ENCODE data around the gene LRP1. TPM values are rescaled to one million over a fixed set of nuclear protein-coding genes. Genes with fewer than 3 reads are reported as not detected.

The LRP1 gene
- polyA plus RNA-seq, 1 donor (not counting 4 experiments of a cell fraction or from before 2014, with no cell fraction given), result 4.9 TPM

- H3K4me3 ChIP-seq (ENCODE audit: control insufficient read depth in 2 of 3, extremely low read depth in 1 of 3, insufficient read depth in 2 of 3, low read depth in 1 of 3, low read length in 3 of 3), result no peak overlapping the region
- dilution Hi-C loops (cut with MboI; ENCODE audit: extremely low pct_ligation_motif_present, low sequenced_read_pairs), result no loop called here
- H3K9me1 ChIP-seq (ENCODE audit: control insufficient read depth, extremely low read depth, insufficient read depth, low read length), result no peaks in the 10 kb centered on the region
- peaks cover 0 to 24% of the 10 kb centered on the region in 2 experiments for H3K36me3 ChIP-seq (ENCODE audit: control insufficient read depth in 2 of 2, extremely low read depth in 1 of 2, insufficient read depth in 2 of 2, low read length in 2 of 2)
- H3K27ac ChIP-seq (ENCODE audit: control insufficient read depth, insufficient read depth, low read length), result no peak overlapping the region
- H3K27me3 ChIP-seq (ENCODE audit: control insufficient read depth, extremely low read depth, insufficient read depth, low read length), result no peaks in the 10 kb centered on the region
- no peaks in the 10 kb centered on the region for H3K9me3 ChIP-seq (ENCODE audit: control insufficient read depth, low read depth, low read length)
- no peak for TF ChIP-seq EZH2 (IDR thresholded peaks at IDR 0.05; ENCODE audit: low read length)
- TF ChIP-seq CTCF (optimal IDR thresholded peaks at IDR 0.05 in 1 of 3, IDR thresholded peaks at IDR 0.05 in 1 of 3, conservative IDR thresholded peaks at IDR 0.05 in 1 of 3; ENCODE audit: extremely low read depth in 1 of 3, insufficient read depth in 2 of 3, low read length in 3 of 3), result no peak
- no peak overlapping the region for H2AFZ ChIP-seq (ENCODE audit: control insufficient read depth, low read length)
- no peaks in the 10 kb centered on the region for H3K79me2 ChIP-seq (ENCODE audit: control insufficient read depth, insufficient read depth, low read length)
- no peak for FAIRE-seq
- no peak for DNase-seq (ENCODE audit: low read depth, low spot score)
- no peak overlapping the region for H3K9ac ChIP-seq (ENCODE audit: control insufficient read depth, extremely low read depth, insufficient read depth, low read length)
- no peaks in the 10 kb centered on the region for H4K20me1 ChIP-seq (ENCODE audit: control insufficient read depth, extremely low read depth, insufficient read depth, low read length)
- no peak overlapping the region for H3K4me2 ChIP-seq (ENCODE audit: control insufficient read depth, extremely low read depth, insufficient read depth, low read depth, low read length)
- H3K4me1 ChIP-seq (ENCODE audit: control insufficient read depth, extremely low read depth, insufficient read depth, low read length), result no peaks in the 10 kb centered on the region
Observed at GRCh38 chr12:57205186-57205585, 76.9 kb downstream of the LRP1 start.

- H3K9ac ChIP-seq (ENCODE audit: control insufficient read depth, extremely low read depth, insufficient read depth, low read length), result no peak overlapping the region
- TF ChIP-seq CTCF (optimal IDR thresholded peaks at IDR 0.05 in 1 of 3, IDR thresholded peaks at IDR 0.05 in 1 of 3, conservative IDR thresholded peaks at IDR 0.05 in 1 of 3; ENCODE audit: extremely low read depth in 1 of 3, insufficient read depth in 2 of 3, low read length in 3 of 3) (no peak), EZH2 (IDR thresholded peaks at IDR 0.05; ENCODE audit: low read length) (no peak)
- no peaks in the 10 kb centered on the region for H3K4me1 ChIP-seq (ENCODE audit: control insufficient read depth, extremely low read depth, insufficient read depth, low read length)
- no peak overlapping the region for H3K27ac ChIP-seq (ENCODE audit: control insufficient read depth, insufficient read depth, low read length)
- FAIRE-seq (no peak), DNase-seq (ENCODE audit: low read depth, low spot score) (no peak)
- H3K27me3 ChIP-seq (ENCODE audit: control insufficient read depth, extremely low read depth, insufficient read depth, low read length), result no peaks in the 10 kb centered on the region
- no peaks in the 10 kb centered on the region for H4K20me1 ChIP-seq (ENCODE audit: control insufficient read depth, extremely low read depth, insufficient read depth, low read length)
- no peaks in the 10 kb centered on the region for H3K79me2 ChIP-seq (ENCODE audit: control insufficient read depth, insufficient read depth, low read length)
- no peak overlapping the region for H2AFZ ChIP-seq (ENCODE audit: control insufficient read depth, low read length)
- dilution Hi-C loops (cut with MboI; ENCODE audit: extremely low pct_ligation_motif_present, low sequenced_read_pairs), result no loop called here
- H3K36me3 ChIP-seq (ENCODE audit: control insufficient read depth in 2 of 2, extremely low read depth in 1 of 2, insufficient read depth in 2 of 2, low read length in 2 of 2), result peaks cover 0 to 24% of the 10 kb centered on the region in 2 experiments
- H3K9me3 ChIP-seq (ENCODE audit: control insufficient read depth, low read depth, low read length), result no peaks in the 10 kb centered on the region
- H3K4me3 ChIP-seq (ENCODE audit: control insufficient read depth in 2 of 3, extremely low read depth in 1 of 3, insufficient read depth in 2 of 3, low read depth in 1 of 3, low read length in 3 of 3), result no peak overlapping the region
- no peak overlapping the region for H3K4me2 ChIP-seq (ENCODE audit: control insufficient read depth, extremely low read depth, insufficient read depth, low read depth, low read length)
- no peaks in the 10 kb centered on the region for H3K9me1 ChIP-seq (ENCODE audit: control insufficient read depth, extremely low read depth, insufficient read depth, low read length)
Observed at GRCh38 chr12:57205931-57206330, 77.6 kb downstream of the LRP1 start.
